Cardiac septum (tissue), 1 donor: Measurements from ENCODE around the gene TENT4B. TPM values are rescaled to one million over a fixed set of nuclear protein-coding genes. Genes with fewer than 3 reads are reported as not detected.

ENCODE experiments used
- DNase-seq: peaks from one replicate; pipeline ENCODE4 v3.0.0-alpha.2; 2020; ENCODE audit warnings: low spot score
- intact Hi-C: fragments of 100-400 bp; cut with DNase I; formaldehyde crosslinking; loops from one replicate; pipeline ENCODE4 v1.14.0; 2022
- total RNA-seq: library from RNA; stranded (reverse); fragmentation: NEBNext Ultra II Directional; extraction: Animal tissue kit (Norgen Biotek cat#: 25700); gene quantifications from one replicate; pipeline ENCODE4 v1.2.1, GENCODE V29; 2021
- donor health status: DM: no; HTN: no; CAD: no.

The TENT4B gene
- total RNA-seq, 1 donor from 2014 or later = 9.1 TPM

DNA sequence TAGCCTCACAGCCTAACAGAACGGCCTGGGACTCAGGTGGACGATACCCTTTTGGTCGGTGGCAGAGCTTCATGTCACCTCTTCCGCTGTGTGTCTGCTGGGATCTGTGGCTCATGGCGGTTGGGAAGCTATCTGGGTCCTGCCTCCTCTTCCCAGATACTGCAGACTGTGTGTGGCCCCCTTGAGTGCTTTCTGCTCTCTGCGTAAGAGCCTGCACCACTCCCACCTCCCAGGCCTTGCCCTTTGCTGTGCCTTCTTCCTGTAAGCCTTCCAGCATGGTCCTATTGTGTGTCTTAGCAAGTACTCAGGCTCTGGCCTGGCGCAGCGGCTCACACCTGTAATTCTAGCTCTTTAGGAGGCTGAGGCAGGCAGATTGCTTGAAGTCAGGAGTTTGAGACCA is 95.7 kb downstream of the TENT4B start:
- intact Hi-C loops = no loop called here
- DNase-seq = no peak

DNA sequence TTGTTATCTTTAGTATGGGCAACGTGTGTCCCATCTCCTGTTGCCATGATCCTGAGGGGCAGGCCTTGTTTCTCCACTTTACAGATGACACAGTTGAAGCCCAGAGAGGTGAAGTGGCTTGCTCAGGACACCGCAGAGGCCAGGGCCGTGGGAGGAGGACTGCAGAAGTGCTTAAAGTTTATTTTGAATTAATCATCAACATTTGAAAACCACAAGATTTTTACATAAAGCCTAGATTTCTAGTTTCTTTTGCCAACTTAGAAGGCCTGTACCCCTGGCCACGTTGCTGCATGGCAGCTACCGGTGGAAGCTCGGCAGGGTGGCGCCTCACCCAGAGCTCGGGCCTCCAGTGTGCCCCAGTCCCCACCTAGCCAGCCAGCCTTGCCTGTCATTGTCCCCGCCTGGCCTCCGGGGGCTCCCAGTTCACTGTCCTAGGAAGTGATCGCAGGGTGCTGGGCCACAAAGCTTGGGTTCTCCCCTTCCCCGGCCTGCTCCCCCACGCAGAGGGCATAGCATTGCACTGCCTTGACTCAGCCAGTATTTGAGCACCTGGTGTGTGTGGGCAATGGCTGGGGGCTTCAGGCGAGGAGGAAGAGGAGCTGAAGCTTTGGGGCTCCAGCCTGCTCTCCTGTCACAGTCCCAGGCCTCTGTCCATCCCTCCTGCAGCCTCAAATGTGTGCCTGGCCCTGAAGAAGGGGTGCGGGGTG is 98.4 kb downstream of the TENT4B start:
- intact Hi-C loops = no loop called here
- DNase-seq = peak; percentile 51

DNA sequence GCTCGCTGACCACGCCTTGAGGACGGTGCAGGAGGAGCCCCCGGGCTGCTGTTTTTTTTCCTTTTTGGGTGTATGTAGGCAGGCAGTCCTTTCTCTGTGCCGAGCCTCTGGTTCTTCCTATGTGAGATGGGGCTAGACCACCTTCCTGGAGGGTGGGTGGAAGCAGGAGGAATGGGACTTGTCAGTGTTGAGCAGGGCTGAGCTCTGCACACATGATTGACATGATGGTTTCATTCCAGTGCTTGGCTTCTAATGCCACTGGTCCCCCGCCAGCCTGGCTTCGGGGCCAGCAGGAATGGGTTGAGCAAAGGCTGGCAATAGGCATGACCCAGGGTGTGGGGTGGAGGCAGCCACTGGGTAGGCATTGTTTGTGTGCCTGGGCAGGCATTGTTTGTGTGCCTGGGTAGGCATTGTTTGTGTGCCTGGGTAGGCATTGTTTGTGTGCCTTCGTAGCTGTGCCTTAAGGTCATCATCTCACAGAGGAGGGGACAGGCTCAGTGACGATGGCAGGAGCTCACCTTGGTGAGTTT is 99.0 kb downstream of the TENT4B start:
- no peak for DNase-seq
- intact Hi-C loops = no loop called here

DNA sequence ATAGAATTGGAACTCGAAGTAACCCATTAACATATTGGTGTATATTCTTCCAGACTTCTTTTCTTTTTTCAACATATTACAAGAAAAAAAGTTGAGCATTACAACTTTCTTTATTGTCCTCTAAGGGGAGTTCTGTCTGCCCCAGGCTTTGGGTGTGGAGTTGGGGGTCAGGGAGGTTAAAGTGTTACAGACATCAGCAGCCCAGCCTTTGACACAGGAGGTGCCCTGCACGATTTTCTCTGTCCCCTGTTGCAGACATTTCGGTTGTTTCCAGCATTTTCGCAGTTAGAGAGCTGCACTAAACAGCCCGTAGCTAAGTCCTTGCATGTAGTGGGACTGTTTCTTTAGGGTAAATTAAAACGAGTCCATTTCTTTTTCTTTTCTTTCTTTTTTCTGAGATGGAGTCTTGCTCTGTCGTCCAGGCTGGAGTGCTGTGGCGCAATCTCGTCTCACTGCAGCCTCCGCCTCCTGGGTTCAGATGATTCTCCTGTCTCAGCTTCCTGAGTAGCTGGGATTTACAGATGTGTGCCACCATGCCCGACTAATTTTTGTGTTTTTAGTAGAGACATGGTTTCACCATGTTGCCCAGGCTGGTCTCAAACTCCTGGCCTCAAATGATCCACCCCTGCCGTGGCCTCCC is 99.9 kb downstream of the TENT4B start:
- DNase-seq = no peak
- intact Hi-C loops = no loop called here

DNA sequence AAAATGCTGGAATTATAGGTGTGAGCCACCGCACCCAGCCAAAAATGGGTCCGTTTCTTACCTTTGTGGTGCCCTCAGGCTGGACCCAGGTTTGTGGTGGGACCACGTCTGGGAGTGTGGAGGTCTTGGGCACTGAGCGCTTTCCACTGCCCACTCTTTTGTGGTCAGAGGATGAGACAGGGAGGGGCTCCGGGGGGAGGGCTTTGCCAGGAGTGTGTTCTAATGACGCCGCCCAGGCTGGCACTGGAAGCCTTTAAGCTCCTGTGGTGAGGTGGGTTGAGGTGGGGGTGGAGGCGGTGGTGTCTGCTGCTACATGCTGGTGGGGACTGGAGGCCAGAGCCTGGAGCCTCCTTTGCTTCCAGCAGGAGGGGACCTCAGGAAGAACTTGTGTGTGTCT is 100.4 kb downstream of the TENT4B start:
- no peak for DNase-seq
- intact Hi-C loops = no loop called here

DNA sequence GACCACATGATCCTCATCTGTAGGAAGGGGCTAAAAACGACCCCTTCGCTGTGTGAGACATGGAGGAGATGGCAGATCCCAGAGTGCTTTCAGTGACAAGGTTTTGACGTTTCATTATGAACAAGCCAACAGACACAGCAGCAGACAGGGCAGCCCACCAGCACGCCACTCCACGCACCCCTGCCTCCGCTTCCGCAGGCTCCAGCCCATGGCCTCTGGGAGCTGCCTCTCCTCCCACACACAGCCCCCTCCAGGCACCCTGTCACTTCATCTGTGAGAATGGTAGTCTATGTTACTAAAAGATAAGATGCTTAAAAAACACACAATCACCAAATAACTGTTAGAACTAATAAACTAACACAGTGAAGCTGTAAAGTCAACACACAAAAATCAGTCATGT is 101.0 kb downstream of the TENT4B start:
- no peak for DNase-seq
- intact Hi-C loops = no loop called here

DNA sequence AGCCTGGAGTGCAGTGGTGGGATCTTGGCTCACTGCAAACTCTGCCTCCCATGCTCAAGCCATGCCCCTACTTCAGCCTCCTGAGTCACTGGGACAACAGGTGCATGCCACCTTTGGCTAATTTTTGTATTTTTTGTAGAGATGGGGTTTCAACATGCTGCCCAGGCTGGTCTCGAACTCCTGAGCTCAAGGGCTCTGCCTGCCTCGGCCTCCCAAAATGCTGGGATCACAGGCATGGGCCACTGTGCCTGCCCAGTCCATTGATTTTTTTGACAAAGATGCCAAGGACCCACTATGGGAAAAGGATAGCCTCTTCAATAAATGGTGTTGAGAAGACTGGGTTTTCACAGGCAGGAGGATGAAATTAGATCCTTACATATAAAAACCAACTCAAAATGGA is 102.4 kb downstream of the TENT4B start:
- DNase-seq = no peak
- intact Hi-C loops = no loop called here

DNA sequence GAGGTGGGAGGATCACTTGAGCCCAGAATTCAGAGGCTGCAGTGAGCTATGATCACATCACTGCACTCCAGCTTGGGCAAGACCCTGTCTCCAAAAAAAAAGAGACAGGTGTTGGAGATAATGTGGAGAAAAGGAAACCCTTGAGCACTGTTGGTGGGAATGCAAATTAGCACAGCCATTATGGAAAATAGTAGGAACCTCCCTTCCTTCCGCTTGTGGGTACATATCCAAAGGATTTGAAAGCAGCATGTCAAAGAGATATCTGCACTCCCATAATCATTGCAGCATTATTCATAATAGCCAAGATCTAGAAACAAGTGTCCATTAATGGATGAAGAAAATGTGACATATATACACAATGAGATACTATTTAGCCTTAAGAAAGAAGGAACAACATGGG is 103.5 kb downstream of the TENT4B start:
- DNase-seq = no peak
- intact Hi-C loops = no loop called here

DNA sequence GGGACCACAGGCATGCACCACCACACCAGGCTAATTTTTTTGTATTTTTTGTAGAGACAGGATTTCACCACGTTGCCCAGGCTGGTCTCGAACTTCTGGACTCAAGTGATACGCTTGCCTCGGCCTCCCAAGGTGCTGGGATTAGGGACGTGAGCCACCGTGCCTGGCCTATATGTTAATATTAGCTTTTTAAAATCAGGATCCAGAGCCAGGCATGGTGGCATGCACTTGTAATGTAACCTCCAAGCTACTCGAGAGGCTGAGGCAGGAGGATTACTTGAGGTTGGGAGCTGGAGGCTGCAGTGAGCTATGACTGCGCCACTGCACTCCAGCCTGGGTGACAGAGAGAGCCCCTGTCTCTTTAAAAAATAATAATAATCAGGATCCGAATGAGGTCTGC is 104.8 kb downstream of the TENT4B start:
- intact Hi-C loops = no loop called here
- no peak for DNase-seq

DNA sequence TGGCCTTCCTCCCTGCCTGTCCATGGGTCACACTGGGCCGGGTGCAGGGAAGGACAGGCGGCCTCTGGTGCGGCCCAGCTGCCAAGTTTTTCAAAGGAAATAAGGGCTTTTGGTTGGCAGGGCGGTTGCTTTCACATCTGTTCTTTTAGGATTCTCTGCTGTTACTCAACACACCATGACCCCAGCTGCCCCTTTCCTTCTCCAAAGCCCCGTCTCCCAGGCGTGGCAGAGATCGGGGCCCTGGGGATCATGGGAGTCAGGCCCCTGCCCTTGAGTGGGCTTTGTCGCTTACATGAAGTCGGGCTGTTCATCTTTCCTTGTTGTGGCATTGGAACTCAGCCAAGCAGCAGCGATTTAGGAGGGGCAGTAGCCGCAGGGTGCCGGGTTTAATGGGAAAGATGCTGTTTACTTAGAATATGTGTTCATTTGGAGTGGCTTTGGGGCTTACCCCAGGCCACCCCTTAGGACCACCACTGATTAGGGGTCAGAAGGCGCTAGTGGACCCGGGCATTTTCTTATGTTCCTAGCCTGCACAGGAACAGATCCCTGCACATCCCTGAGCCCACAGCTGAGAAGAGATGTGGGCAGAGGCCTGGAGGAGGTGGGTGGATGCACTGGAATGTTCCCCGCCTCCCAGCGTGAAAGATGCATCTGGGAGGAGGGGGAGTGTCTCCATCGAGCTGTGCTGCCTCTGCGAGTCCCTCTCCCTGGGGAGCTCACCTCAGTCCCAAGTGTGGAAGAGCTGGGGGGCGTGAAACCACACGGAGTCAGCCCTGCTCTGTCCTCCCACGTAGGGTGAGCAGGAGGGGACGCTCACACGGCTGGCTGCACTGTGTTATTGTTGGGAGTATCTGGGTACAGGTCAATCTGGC is 106.5 kb downstream of the TENT4B start:
- peak; percentile 70 for DNase-seq
- intact Hi-C loops = no loop called here

DNA sequence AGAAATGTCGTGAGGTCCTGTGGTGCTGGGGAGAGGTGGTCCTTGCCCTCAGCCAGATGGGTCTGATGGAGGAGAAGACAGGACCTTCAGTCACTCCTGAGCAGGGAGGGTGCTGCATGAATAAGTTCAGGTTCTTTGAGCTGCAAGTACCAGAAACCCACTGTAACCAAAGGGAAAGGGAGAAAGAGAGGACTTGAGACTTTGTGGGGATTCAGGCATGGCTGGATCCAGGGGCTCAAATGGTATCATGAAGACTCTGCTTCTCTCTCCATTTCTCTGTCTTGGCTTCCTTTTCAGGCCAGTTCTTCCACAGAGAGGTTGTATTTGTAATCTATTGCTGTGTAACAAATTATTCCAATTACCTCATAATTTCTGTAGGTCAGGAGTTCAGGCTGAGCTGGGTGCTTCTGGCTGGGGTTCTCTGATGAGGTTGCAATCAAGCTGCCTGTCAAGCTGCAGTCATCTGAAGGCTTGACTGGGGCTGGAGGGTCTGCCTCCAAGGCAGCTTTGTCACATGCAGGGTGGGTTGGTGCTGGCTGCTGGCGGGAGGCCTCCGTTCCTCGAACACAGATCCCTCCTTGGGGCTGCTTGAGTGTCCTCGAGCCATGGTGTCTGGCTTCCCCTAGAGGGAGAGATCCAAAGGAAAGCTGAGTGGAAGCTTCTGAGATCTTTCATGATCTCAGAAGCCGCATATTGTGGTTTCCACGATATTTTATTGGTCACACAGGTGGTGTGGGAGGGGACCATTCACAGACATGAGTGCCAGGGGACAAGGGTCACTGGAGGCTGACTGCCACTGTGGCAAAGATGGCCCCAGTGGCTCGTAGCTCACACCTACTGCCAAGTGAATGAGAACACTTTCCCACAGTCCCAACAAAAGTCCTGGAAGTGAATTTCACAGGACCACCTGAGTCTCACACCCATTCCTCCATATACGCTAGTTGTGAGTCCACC is 107.4 kb downstream of the TENT4B start:
- intact Hi-C loops = no loop called here
- no peak for DNase-seq

DNA sequence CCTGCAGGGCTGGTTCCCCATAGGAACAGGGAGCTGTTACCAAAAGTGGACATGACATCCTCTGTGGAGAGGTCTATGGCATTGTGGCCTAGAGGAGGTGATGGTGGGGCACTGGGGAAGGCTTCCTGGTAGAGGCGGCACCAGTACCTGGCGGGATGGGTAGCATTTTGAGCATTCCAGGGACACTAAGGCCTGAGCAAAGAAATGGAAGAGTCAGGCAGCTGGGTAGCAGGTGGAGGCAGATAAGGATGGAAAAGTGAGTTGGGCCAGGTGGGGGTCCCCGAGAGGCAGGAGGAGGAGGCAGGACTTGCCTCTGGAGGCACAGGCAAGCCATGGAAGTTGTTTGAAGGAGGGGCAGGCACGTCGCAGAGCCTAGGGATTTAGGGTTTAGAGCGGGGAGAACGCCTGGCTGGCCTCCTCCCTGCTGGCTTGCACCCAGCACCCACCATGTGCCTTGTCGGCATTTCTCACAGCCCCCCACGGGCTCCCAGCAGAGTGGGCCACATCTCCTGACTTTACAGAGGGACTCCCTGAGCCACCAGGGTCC is 108.1 kb downstream of the TENT4B start:
- DNase-seq = no peak
- intact Hi-C loops = no loop called here

DNA sequence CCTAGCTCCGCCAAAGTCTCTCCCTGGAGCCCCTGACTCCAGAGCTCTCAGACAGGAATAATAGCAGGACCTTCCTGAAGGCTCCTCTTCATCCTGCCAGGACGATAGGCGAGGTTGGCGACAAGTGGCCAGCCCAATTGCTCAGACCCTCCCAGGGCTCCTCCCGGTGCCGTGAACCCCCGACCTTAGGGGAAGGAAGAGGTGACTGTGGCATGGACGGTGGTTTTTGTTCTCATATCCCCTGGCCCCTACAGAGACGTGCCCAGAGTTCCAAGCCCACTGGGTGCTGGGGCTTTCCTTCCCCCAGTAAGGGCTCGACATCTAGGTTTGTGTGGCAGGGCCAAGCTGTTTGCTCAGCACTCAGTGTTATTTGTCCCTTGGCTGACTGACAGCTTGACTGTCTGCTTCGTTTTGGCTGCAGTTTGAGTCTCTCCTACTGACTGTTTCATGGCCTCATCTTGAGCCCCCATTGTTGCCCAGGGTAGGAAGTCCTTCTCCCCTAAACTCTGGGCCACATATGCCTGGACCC is 108.7 kb downstream of the TENT4B start:
- no peak for DNase-seq
- intact Hi-C loops = no loop called here

DNA sequence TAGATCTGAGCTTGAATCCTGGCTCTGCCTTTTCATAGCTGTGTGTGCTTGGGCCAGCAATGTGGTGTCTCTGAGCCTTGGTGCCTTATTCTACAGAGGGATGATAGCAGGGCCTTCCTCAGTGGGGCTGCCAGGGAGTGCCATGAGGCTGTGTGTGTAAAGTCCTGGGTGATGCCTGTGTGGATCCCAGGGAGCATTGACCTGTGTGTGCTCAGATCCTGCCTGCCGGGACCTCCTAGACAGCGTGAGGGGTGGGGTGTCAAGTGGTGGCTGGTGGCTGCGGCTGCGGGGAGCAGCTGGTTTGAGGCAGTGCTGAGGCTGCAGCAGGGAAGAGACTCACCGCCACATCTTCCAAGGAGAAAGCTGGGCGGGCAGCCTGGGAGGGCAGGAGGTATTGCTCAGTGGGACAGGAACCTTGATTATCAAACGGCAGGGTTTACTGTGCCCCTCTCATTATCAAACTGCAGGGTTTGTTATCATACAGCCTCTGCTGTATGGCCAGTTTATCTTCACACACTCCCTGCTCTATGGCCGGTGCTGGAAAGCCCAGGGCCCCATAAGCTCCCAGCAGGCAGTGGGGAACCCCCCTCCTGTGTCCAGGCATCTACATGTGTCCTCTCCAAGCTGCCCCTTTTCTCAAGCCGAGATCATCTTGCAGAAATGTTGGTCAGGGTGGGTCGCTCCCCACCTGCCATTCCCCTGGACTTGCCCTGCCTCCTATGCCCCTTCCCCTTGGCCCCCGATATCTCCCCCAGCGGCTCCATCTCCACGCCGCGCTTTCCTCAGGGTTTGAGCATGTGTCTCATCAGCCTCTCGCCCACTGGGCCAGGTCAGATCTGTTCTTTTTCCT is 110.2 kb downstream of the TENT4B start:
- DNase-seq = no peak

DNA sequence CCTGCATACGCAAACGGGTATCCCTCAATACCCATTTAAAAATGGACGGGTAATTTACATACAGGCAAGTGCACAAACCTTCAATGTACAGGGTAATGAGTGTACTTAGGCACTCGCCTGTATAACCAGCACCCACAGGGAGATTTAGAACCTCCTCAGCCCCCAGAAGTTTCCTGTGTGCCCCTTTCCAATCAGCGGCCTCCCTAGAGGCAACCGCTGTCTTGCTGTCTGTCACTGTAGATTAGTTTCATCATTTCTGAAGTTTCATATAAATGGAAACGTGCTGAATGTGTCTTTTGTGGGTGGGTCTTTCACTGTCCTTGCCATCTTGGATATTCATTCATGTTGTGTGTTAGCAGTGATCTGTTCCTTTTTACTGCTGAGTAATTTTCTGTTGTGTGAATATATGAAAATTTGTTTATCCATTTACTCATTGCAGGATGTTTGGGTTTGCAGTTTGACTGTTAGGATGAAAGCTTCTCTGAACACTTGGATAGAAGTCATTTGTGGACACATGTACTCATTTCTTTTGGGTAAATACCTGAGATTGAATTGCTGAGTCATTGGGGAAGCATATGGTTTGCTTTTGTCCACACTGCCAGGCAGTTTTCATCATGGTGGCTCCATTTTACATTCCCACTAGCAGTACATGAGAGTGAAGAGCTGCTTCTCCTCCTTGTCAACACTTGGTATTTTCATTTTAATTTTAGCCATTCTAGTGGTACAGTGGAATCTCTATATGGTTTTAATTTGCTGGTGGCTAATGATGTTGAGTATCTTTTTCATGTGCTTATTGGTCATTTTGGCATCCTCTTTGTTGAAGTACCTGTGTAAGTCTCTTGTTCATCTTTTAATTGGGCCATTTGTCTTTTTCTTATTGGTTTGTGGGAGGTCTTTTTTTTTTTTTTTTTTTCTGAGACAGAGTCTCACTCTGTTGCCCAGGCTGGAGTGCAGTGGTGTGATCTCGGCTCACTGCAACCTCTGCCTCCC is 111.1 kb downstream of the TENT4B start:
- DNase-seq = no peak
- intact Hi-C loops = no loop called here

More for the DNA sequence above, 110.2 kb downstream of the TENT4B start:
- intact Hi-C loops = no loop called here

DNA sequence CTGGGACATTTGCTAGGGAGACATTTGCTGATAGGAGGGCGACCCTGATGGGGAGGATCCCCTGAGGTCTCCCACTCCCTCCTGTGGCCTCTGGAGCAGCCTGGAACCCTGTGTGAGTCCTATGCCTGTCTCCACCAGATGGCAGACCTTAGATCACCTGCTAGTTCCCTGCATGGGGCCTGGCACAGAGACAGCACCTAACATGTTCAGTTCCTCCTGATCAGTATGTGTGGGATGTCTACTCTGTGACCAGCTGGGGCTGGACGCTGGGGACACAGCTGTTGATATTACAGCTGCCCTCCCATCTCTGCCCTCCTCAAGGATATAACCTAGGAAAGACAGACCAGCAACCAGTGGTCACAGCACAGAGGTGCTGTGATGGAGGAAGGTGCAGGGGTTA is 112.2 kb downstream of the TENT4B start:
- no peak for DNase-seq
- intact Hi-C loops = no loop called here
